Neural cell (in vitro differentiated cells): ENCODE measurements around the gene HS3ST5.

Experiments used
- CTCF ChIP-seq: fragments of 450-650 bp; IDR thresholded peaks from 2 replicates; pipeline ENCODE4 v1.5.1; 2014; ENCODE audit warnings: antibody characterized with exemption, mild to moderate bottlenecking, moderate library complexity; ENCODE audit not compliant: poor library complexity, severe bottlenecking
- EP300 ChIP-seq: fragments of 450-650 bp; conservative IDR thresholded peaks from 2 replicates; pipeline ENCODE4 v1.6.1; 2014; ENCODE audit warnings: antibody characterized with exemption, mild to moderate bottlenecking, moderate library complexity; ENCODE audit not compliant: poor library complexity, severe bottlenecking
- RAD21 ChIP-seq: fragments of 450-650 bp; conservative IDR thresholded peaks from 2 replicates; pipeline ENCODE4 v1.6.1; 2014; ENCODE audit warnings: antibody characterized with exemption, mild to moderate bottlenecking, moderate library complexity

GRCh38 chr6:114218437-114219340 lies 124.1 kb downstream of the HS3ST5 start:
- TF ChIP-seq RAD21 (no peak), CTCF (no peak), EP300 (no peak)
